Measurements from ENCODE around the gene KCTD16.
A peak's percentile ranks its signal among the peaks of the same experiment; 100 is the strongest.

DNA sequence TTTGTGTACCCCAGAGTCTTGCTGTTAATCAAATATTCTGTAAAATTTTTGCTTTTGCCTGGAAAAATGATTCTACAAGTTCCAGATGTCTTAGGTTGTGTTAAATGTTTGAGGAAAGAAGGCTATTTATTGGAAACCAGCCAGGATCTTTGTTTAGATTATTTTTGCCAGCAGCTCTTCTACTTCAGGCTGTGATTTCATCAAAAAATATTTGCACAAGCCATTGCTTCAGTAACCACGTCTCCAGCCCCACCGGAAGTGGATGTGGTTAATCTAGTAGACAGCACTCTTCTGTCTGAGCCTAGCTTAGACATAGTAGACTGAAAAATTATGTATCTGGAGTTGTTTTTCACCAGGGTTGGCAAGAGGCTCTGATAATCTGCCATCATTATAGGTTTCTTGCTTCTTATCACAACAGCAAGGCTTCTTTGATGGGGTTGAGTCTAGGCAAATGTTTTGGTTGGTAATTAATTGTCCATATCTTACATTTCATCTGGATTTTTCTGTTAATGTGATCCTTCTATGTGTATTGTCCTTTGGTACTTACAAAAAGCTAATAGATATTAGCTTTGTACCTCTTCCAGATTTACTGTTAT, 17.1 kb downstream of the KCTD16 start:
- TF ChIP-seq, protein P1, sequence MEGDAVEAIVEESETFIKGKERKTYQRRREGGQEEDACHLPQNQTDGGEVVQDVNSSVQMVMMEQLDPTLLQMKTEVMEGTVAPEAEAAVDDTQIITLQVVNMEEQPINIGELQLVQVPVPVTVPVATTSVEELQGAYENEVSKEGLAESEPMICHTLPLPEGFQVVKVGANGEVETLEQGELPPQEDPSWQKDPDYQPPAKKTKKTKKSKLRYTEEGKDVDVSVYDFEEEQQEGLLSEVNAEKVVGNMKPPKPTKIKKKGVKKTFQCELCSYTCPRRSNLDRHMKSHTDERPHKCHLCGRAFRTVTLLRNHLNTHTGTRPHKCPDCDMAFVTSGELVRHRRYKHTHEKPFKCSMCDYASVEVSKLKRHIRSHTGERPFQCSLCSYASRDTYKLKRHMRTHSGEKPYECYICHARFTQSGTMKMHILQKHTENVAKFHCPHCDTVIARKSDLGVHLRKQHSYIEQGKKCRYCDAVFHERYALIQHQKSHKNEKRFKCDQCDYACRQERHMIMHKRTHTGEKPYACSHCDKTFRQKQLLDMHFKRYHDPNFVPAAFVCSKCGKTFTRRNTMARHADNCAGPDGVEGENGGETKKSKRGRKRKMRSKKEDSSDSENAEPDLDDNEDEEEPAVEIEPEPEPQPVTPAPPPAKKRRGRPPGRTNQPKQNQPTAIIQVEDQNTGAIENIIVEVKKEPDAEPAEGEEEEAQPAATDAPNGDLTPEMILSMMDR (tag by site-specific recombination; IDR thresholded peaks at IDR 0.05), result no peak
- TF ChIP-seq ZNF138 (tag by site-specific recombination; IDR thresholded peaks at IDR 0.05; ENCODE audit: borderline replicate concordance) (no peak), ZNF629 (tag by site-specific recombination; IDR thresholded peaks at IDR 0.05) (no peak)
- TF ChIP-seq, protein P2, sequence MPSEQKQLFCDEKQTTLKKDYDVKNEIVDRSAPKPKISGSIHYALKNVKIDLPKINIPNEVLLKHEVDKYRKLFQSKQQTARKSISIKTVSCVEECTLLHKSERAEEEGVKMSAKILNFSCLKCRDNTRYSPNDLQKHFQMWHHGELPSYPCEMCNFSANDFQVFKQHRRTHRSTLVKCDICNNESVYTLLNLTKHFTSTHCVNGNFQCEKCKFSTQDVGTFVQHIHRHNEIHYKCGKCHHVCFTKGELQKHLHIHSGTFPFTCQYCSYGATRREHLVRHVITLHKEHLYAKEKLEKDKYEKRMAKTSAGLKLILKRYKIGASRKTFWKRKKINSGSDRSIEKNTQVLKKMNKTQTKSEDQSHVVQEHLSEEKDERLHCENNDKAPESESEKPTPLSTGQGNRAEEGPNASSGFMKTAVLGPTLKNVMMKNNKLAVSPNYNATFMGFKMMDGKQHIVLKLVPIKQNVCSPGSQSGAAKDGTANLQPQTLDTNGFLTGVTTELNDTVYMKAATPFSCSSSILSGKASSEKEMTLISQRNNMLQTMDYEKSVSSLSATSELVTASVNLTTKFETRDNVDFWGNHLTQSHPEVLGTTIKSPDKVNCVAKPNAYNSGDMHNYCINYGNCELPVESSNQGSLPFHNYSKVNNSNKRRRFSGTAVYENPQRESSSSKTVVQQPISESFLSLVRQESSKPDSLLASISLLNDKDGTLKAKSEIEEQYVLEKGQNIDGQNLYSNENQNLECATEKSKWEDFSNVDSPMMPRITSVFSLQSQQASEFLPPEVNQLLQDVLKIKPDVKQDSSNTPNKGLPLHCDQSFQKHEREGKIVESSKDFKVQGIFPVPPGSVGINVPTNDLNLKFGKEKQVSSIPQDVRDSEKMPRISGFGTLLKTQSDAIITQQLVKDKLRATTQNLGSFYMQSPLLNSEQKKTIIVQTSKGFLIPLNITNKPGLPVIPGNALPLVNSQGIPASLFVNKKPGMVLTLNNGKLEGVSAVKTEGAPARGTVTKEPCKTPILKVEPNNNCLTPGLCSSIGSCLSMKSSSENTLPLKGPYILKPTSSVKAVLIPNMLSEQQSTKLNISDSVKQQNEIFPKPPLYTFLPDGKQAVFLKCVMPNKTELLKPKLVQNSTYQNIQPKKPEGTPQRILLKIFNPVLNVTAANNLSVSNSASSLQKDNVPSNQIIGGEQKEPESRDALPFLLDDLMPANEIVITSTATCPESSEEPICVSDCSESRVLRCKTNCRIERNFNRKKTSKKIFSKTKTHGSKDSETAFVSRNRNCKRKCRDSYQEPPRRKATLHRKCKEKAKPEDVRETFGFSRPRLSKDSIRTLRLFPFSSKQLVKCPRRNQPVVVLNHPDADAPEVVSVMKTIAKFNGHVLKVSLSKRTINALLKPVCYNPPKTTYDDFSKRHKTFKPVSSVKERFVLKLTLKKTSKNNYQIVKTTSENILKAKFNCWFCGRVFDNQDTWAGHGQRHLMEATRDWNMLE (tag by site-specific recombination; conservative IDR thresholded peaks at IDR 0.05; ENCODE audit: low read depth), result peak; percentile 36; the same call in 1 of the 2 replicates
